HG03565 (cell line): ENCODE measurements around the gene C1orf116.
"Not testable (repeated sequence)": the region's sequence is repeated elsewhere in the genome, so short reads cannot be mapped to it uniquely, and the experiment has no call there.

Experiments
- ATAC-seq: cut with Tn5 transposase; IDR thresholded peaks from one replicate; pipeline ENCODE4 v1.9.1; 2021; ENCODE audit warnings: mild to moderate bottlenecking, moderate library complexity; ENCODE audit not compliant: unreplicated experiment

Gene C1orf116

DNA sequence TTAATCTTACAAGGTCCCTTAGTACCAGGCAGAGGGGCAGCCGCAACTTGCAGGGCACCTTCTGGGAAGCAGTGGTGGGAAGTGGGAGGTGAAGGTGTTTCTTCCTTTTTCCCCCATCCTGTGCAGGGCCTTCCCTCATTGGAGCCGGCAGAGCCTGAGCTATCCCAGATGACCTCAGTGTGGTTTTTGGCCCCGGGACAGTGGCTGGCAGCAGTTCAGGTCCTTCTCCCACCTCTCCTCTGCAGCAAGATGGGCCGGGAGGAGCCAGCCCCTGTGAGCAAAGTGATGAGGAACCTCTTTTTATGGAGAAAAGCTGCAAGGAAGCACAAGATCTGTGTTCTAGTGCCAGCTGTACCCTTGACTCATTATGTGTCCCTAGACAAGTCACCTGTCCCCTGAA, 27.3 kb upstream of the C1orf116 start:
- ATAC-seq, result no peak

DNA sequence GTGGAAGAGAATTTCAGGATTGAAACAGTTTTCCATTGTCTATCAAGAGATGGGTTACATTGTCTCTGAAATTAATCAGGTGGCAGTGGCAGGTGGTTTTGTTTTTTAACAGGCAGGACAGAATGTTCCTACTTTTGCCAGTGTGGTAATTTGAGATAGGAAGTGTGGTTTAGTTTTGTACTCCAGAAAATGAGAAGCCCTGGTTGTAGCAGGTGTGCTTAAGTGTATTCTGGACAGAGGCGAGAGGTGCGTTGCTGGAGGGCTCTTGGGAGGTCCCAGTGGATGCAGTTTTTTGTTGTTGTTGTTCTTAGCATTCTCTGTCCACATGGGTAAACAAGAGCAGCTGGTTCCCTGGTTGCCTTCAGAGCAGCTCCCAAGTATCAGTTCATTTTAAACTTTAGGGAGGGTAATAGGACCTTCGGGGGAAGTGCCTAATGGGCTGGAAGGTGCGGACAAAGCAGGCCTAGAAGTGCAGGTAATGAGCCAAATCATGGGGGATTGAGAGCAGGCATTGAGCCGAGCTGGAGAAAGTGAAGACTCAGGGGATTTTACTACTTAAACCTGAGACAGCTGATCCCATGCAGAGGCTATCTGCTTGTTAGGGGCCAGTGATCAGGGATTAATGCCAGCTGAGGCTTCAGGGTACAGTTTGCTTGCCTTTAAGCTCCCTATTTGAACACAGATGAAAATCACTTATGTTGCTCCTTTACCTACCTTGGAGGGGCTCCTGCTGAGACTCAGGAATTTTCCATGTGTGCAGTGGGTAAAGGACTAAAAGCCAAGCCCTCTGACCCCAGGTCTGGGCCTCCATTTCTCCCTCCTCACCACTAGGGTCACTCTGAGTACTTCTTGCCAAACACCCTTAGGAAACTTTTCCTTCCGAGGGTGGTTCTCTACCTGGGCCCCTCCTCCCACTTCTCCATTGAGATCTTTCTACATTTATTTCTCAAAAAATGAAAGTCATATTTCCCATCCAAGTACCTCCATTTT, 26.6 kb upstream of the C1orf116 start:
- ATAC-seq, result no peak

DNA sequence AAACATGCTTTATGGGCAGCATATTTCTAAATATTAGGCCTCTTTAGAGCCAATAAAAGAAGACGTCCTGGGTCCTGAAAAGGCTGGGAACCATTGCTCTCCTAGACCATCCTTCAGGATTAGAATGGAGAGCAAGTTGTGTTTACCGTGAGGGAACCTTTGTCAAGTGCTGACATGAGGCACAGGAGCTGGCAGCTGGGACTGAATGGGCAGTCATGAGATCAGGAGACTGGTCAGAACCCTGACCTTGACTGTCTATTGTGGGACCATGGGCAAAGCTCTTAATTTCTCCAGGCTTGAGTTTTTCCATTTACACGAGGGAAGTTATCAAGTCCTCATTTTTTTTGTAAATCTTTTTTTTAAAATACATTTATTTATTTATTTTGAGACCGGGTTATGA, 25.7 kb upstream of the C1orf116 start:
- ATAC-seq, result no peak

- no peak for ATAC-seq
Observed at GRCh38 chr1:207056673-207057072, 24.1 kb upstream of the C1orf116 start.

GRCh38 chr1:207055386-207056001, 22.9 kb upstream of the C1orf116 start:
- ATAC-seq, result no peak

DNA sequence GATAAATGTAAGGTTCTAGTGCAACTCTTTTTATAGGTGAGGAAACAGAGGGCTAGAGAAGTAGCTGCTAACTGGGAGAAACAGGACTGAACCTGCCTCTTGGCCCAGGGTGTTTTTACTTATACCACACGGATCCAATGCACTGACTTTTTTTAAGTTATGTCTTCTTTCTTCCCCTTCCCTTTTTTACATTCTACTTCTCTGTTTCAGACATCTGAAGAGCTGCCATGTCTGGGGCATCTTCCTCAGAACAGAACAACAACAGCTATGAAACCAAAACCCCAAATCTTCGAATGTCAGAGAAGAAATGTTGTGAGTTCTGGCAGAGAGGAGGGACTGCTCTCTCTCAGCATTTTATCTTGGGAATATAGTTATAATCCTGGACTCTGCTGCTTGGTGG, 21.9 kb upstream of the C1orf116 start:
- ATAC-seq, result no peak

GRCh38 chr1:207052911-207053769, 20.6 kb upstream of the C1orf116 start, which contains the start of gene PFKFB2:
Gene PFKFB2 (plus strand): TSS chr1:207053275. CDS start chr1:207054718, 1,443 bp downstream.
- peak; percentile 56 for ATAC-seq

GRCh38 chr1:207051191-207051943, 18.8 kb upstream of the C1orf116 start, which contains the start of gene YOD1:
Gene YOD1 (minus strand): TSS chr1:207051208. CDS start chr1:207051030, 178 bp downstream.
- ATAC-seq, result no peak

GRCh38 chr1:207050480-207051190, 18.1 kb upstream of the C1orf116 start:
- no peak for ATAC-seq

DNA sequence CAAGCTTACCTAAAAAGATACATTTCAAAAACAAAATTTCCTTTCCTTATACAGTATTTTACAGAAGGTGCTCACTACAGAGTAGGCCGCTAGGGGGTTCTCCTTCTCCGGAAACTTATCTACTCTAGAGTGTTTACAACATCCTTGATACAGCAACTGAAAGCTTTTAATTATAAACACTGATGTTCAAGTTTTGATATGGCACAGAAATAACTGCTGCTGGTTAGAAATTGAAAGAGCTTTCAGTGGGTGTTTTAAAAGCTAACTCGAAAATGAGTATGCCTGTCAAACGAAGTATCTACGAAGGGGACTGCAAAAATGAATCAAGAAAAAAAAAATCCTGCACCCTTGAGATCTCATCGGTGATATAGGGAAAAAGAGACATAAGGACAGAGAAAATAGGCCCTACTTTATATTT, 17.4 kb upstream of the C1orf116 start:
- ATAC-seq, result no peak

DNA sequence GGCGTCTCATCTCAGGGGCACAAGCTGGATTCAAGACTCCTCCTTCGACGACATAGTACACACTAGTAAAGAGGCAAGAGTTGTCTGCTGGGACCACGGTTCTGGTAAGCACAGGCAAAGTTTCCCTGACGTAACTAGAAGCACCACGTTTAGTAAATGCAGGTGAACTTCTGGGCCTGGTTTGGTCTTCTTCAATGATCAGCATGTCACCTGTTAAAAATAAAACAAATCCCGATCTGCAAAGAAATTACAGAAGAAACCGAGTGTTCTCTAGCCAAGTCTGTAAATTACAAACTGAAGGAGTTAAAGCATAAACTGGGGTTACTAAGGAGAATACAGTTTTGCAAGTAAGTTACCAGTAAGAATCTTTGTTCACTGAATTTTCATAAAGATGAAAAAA, 17.0 kb upstream of the C1orf116 start:
- ATAC-seq, result no peak

- no peak for ATAC-seq
Observed at GRCh38 chr1:207049054-207049453, 16.5 kb upstream of the C1orf116 start.

DNA sequence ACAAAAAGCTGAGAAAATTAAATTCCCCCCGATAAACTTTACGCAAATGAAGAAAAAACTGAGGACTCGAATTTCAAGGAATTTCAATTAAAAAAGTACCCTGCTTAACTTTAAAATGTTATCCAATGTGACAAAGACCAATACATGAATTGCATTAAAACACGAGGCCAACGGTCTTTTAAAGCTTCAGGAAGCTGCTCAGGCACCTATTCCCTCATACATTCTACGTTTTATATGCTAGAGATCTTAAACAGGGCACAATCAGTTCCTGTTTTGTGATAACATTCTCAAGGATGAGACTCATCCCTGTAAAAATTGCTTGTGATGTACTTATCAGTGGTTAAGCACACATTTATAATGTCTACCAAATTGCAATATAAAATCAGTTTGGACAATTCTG, 15.5 kb upstream of the C1orf116 start:
- no peak for ATAC-seq

DNA sequence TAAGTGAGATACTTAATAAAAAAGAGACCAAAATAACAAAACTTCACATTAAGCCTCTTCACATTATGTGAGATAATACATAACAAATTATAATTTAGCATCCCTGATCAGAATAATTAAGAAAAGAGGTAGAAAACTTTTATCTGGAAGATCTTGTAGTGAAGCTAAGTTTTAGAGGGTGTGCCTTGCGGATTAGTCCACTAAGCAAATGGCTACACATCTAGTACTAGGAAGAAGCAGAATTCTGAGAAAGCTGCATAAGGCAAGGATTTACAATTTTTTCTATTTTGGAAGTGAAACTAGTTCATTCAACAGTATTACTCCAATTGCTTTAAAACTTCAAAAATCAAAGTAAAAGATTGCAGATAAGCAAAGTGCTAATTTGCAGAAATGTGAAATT, 14.9 kb upstream of the C1orf116 start:
- no peak for ATAC-seq

GRCh38 chr1:207045453-207045852, 12.9 kb upstream of the C1orf116 start:
- no peak for ATAC-seq

DNA sequence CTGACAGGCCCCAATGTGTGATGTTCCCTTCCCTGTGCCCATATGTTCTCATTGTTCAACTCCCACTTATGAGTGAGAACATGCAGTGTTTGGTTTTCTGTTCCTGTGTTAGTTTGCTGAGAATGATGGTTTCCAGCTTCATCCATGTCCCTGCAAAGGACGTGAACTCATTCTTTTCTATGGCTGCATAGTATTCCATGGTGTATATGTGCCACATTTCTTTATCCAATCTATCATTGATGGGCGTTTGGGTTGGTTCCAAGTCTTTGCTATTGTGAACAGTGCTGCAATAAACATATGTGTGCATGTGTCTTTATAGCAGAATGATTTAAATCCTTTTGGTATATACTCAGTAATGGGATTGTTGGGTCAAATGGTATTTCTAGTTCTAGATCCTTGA, 8.8 kb upstream of the C1orf116 start:
- ATAC-seq, result not testable (repeated sequence)

GRCh38 chr1:207040181-207040533, 7.6 kb upstream of the C1orf116 start:
- no peak for ATAC-seq

DNA sequence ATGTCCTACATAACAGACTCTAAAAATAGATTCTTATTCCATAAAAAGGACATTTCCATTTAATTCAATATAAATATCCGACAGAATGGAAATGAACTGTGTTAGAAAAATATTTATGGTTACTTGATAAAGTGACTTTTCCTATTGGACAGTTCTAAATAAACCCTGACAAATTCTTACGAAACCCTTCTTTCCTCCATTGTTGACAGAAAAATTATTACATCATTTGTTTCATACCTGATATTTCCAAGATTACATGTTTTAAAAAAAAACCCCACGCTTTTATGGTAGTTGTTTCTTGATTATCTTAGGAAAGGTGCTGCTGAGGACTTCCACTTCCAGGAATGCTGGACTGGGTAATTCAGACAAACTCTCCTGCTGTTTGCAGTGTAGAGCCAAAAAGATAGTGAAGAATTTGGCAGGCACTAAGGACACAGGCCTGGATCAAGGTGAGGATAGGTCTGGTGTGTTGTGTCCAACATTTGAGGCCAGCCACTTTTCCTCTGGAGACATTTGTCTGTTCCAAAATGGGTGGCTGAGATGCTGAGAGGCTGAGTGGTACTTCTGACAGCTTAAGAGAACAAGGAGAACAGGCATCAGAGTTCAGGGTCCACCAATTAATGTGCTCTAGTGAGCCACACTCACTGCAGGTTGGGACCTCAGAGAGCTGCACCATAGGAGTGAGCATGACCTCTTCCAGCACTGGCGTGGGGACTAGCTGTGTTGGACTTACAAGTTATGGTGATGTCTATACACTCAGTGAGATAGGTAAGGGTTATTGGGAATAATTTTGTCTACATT, 7.0 kb upstream of the C1orf116 start:
- ATAC-seq, result no peak

DNA sequence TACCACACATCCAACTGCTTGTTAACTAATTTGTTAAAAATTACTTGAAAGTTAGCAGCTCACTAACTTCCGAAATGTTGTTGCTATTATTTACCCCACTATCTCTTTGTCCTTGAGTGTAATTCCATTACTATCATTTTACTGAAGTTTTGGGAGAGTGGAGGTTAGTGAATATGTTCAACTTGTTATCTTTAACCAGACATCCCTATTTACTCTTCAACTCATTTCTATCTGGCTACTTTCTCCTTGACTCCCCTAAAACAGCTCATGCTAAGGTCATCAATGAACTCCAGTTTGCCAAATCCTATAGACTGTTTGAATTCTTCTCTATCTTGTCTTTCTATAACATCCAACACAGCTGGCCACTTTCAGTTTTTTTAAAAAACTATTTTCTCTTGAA, 4.3 kb upstream of the C1orf116 start:
- no peak for ATAC-seq
